Naive thymus-derived CD4-positive, alpha-beta T cell (primary cell): ENCODE data around the gene SRPK2. TPM values are rescaled to one million over a fixed set of nuclear protein-coding genes. Genes with fewer than 3 reads are reported as not detected.
"Not testable (repeated sequence)": the region's sequence is repeated elsewhere in the genome, so short reads cannot be mapped to it uniquely, and the experiment has no call there.

Experiments
- ATAC-seq: fragments of 150-1000 bp; cut with Tn5 transposase; 2 replicates; pipeline ENCODE4 v1.10.0; 2021; ENCODE audit warnings: mild to moderate bottlenecking, moderate library complexity
- CTCF ChIA-PET: fragments of 350-600 bp; sonication (Branson Sonifier 250); formaldehyde crosslinking; loops from one replicate; lab custom pipeline; 2021; ENCODE audit warnings: antibody characterized with exemption; lab: Charles Lee
- POLR2A ChIA-PET: fragments of 350-600 bp; sonication (Branson Sonifier 250); formaldehyde crosslinking; loops from one replicate; lab custom pipeline; 2021; ENCODE audit warnings: antibody characterized with exemption, inconsistent platforms; lab: Charles Lee
- DNase-seq, 9 donors: peaks; one replicate each; pipeline versions ENCODE4 v3.0.0 to v3.0.0-alpha.2; 2020 to 2022; ENCODE audit warnings: mixed read lengths in 1 of 9
- H3K27ac ChIP-seq: one replicate; pipeline ENCODE4 v1.7.0; 2013; ENCODE audit warnings: mild to moderate bottlenecking, low read depth, low read length, moderate library complexity
- H3K27me3 ChIP-seq, 2 donors: one replicate each; pipeline ENCODE4 v1.7.0; 2013; ENCODE audit warnings: low read length in 2 of 2, mild to moderate bottlenecking in 2 of 2, moderate library complexity in 2 of 2; ENCODE audit not compliant: control insufficient read depth in 2 of 2, insufficient read depth in 2 of 2
- H3K36me3 ChIP-seq, 3 experiments: 1 replicate in 2 of 3; 2 replicates in 1 of 3; pipeline ENCODE4 v1.7.0; 2013; ENCODE audit warnings: low read length in 3 of 3, mild to moderate bottlenecking in 3 of 3, moderate library complexity in 1 of 3; ENCODE audit not compliant: insufficient read depth in 3 of 3, control insufficient read depth in 2 of 3
- H3K4me1 ChIP-seq, 2 donors: one replicate each; pipeline ENCODE4 v1.7.0; 2013; ENCODE audit warnings: low read length in 2 of 2, mild to moderate bottlenecking in 2 of 2, moderate library complexity in 1 of 2; ENCODE audit not compliant: control insufficient read depth in 2 of 2, insufficient read depth in 2 of 2
- H3K4me3 ChIP-seq: 2 replicates; pipeline ENCODE4 v1.7.0; 2013; ENCODE audit warnings: mild to moderate bottlenecking, low read length
- H3K9me3 ChIP-seq, 3 experiments: 1 replicate in 2 of 3; 2 replicates in 1 of 3; pipeline ENCODE4 v1.7.0; 2013; ENCODE audit warnings: low read length in 3 of 3; ENCODE audit not compliant: control insufficient read depth in 2 of 3
- H3K27ac Mint-ChIP-seq, 9 donors: one replicate each; pipeline ENCODE4 v1.8.0; 2020 to 2022; ENCODE audit warnings: mixed read lengths in 9 of 9, mild to moderate bottlenecking in 8 of 9, moderate library complexity in 5 of 9, inconsistent platforms in 2 of 9
- H3K27me3 Mint-ChIP-seq, 5 donors: one replicate each; pipeline ENCODE4 v1.8.0; 2021 to 2022; ENCODE audit warnings: mixed read lengths in 5 of 5, mild to moderate bottlenecking in 1 of 5
- H3K36me3 Mint-ChIP-seq, 5 donors: one replicate each; pipeline ENCODE4 v1.8.0; 2020 to 2022; ENCODE audit warnings: mixed read lengths in 5 of 5, mild to moderate bottlenecking in 3 of 5, inconsistent platforms in 1 of 5
- H3K4me1 Mint-ChIP-seq, 7 donors: one replicate each; pipeline ENCODE4 v1.8.0; 2020 to 2022; ENCODE audit warnings: mixed read lengths in 7 of 7, mild to moderate bottlenecking in 3 of 7, inconsistent platforms in 1 of 7
- H3K4me3 Mint-ChIP-seq, 10 donors: one replicate each; pipeline ENCODE4 v1.8.0; 2020 to 2022; ENCODE audit warnings: mild to moderate bottlenecking in 10 of 10, mixed read lengths in 10 of 10, moderate library complexity in 6 of 10, inconsistent platforms in 2 of 10
- H3K9me3 Mint-ChIP-seq, 11 donors: one replicate each; pipeline ENCODE4 v1.8.0; 2020 to 2022; ENCODE audit warnings: mixed read lengths in 11 of 11, mild to moderate bottlenecking in 4 of 11, inconsistent platforms in 1 of 11, moderate library complexity in 1 of 11
- intact Hi-C, 2 donors: fragments of 100-400 bp; cut with micrococcal nuclease; formaldehyde crosslinking; loops; one replicate each; pipeline ENCODE4 v1.15.1; 2023
- polyA plus RNA-seq, 2 donors: library from polyadenylated mRNA; unstranded; fragments of 300-500 nt; fragmentation: Illumina TruSeq; gene quantifications; one replicate each; pipeline ENCODE4 v1.2.3, GENCODE V29; 2021
- total RNA-seq, 6 experiments: library from RNA in 5 of 6; stranded (reverse) in 5 of 6; gene quantifications; 1 replicate in 5 of 6; 2 replicates in 1 of 6; pipeline ENCODE4 v1.2.3 and lab custom pipeline; 2021 to 2026

The SRPK2 gene
- total and polyA plus RNA-seq, 7 experiments from 2014 or later = 40.2 to 56.7 (median 46.8) TPM

- Histone ChIP-seq H3K27me3 (no peaks in the 10 kb centered on the region), H3K27ac (no peak overlapping the region), H3K4me3 (no peak overlapping the region), H3K4me1 (peaks cover 8 to 9% of the 10 kb centered on the region in 2 donors), H3K9me3 (no peaks in the 10 kb centered on the region), H3K36me3 (no peaks in the 10 kb centered on the region)
- ATAC-seq (no peak), DNase-seq (no peak)
- peaks cover 0 to 15% (median 5%) of the 10 kb centered on the region in 11 donors for H3K9me3 Mint-ChIP-seq
- H3K27me3 Mint-ChIP-seq = no peaks in the 10 kb centered on the region
- H3K27ac Mint-ChIP-seq = peak overlapping the region in 5 of 9 donors; percentile 0 to 38 (median 16)
- POLR2A ChIA-PET = interaction anchor here (0.7 kb wide), 1 partner anchor 219 kb away, joined by 3 read pairs; no protein-coding TSS in a partner anchor
- CTCF ChIA-PET = no interaction called here
- intact Hi-C loops = no loop called here
- no peak overlapping the region for H3K4me3 Mint-ChIP-seq
- H3K36me3 Mint-ChIP-seq = peaks cover 0 to 24% (median 16%) of the 10 kb centered on the region in 5 donors
- peaks cover 26 to 85% (median 70%) of the 10 kb centered on the region in 7 donors for H3K4me1 Mint-ChIP-seq
These were observed 127.0 kb downstream of the SRPK2 start for GRCh38 chr7:105261689-105262088.

- peaks cover 24 to 82% (median 68%) of the 10 kb centered on the region in 7 donors for H3K4me1 Mint-ChIP-seq
- not testable (repeated sequence) for H3K27me3 Mint-ChIP-seq
These were observed 128.4 kb downstream of the SRPK2 start for GRCh38 chr7:105260201-105260871.

DNA sequence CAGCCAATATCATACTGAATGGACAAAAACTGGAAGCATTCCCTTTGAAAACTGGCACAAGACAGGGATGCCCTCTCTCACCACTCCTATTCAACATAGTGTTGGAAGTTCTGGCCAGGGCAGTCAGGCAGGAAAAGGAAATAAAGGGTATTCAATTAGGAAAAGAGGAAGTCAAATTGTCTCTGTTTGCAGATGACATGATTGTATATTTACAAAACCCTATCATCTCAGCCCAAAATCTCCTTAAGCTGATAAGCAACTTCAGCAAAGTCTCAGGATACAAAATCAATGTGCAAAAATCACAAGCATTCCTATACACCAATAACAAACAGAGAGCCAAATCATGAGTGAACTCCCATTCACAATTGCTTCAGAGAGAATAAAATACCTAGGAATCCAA is 129.8 kb downstream of the SRPK2 start:
- not testable (repeated sequence) for H3K27ac Mint-ChIP-seq

More at GRCh38 chr7:105260201-105260871, 128.4 kb downstream of the SRPK2 start:
- H3K4me1 ChIP-seq, H3K4me3 ChIP-seq, H3K27ac ChIP-seq, ATAC-seq, CTCF ChIA-PET, H3K27me3 ChIP-seq, DNase-seq, H3K36me3 ChIP-seq, intact Hi-C loops, POLR2A ChIA-PET, H3K9me3 ChIP-seq, H3K27ac Mint-ChIP-seq: not testable (repeated sequence)
- peaks cover 0 to 24% (median 20%) of the 10 kb centered on the region in 5 donors for H3K36me3 Mint-ChIP-seq
- H3K9me3 Mint-ChIP-seq = peaks cover 0 to 15% (median 5%) of the 10 kb centered on the region in 11 donors
- H3K4me3 Mint-ChIP-seq = peak overlapping the region in 2 of 10 donors; percentile 21

GRCh38 chr7:105257338-105257737 is 131.4 kb downstream of the SRPK2 start:
- Histone ChIP-seq H3K4me1 (peaks cover 0 to 5% of the 10 kb centered on the region in 2 donors), H3K36me3 (no peaks in the 10 kb centered on the region), H3K27me3 (no peaks in the 10 kb centered on the region), H3K4me3 (no peak overlapping the region), H3K9me3 (no peaks in the 10 kb centered on the region), H3K27ac (no peak overlapping the region)
- intact Hi-C loops = no loop called here
- ChIA-PET CTCF (no interaction called here), POLR2A (no interaction called here)
- Mint-ChIP-seq H3K9me3 (peaks cover 0 to 15% (median 5%) of the 10 kb centered on the region in 11 donors), H3K27me3 (no peaks in the 10 kb centered on the region), H3K4me1 (peaks cover 31 to 75% (median 56%) of the 10 kb centered on the region in 7 donors), H3K36me3 (peaks cover 0 to 25% (median 24%) of the 10 kb centered on the region in 5 donors), H3K4me3 (peak overlapping the region in 4 of 10 donors; percentile 5 to 62 (median 34)), H3K27ac (peak overlapping the region in 3 of 9 donors; percentile 16 to 36 (median 33))
- ATAC-seq (peak; percentile 32), DNase-seq (no peak)

More for the DNA sequence above, 129.8 kb downstream of the SRPK2 start:
- ATAC-seq, H3K36me3 ChIP-seq, H3K4me3 ChIP-seq, POLR2A ChIA-PET, CTCF ChIA-PET, H3K27me3 Mint-ChIP-seq, H3K9me3 ChIP-seq, DNase-seq, H3K27ac ChIP-seq, intact Hi-C loops, H3K27me3 ChIP-seq, H3K4me1 ChIP-seq: not testable (repeated sequence)
- peak overlapping the region in 2 of 10 donors; percentile 27 to 54 for H3K4me3 Mint-ChIP-seq
- H3K4me1 Mint-ChIP-seq = peaks cover 20 to 76% (median 58%) of the 10 kb centered on the region in 7 donors
- H3K9me3 Mint-ChIP-seq = peaks cover 0 to 15% (median 5%) of the 10 kb centered on the region in 11 donors
- H3K36me3 Mint-ChIP-seq = peaks cover 0 to 24% (median 23%) of the 10 kb centered on the region in 5 donors

DNA sequence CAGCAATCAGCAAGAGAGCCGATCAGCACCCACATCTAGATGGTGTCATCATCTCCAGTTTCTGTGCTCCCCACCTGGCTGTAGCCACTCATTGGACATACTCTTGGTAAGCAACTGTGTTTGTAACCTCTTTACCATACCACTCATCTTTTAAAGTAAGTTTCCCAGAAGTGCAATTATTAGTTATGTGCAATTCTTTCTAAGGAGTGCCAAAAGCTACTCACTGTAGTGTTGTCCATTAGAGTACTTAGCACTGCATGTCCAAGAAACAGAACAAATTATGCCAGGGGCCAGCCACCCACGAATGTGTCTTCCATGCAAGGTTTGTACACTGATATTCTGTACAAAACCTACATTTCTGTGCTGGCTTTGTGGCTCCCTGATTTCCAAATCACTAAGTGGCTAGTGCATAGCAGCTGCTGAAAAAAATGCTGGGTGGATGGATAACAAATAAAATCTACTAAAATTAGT is 131.9 kb downstream of the SRPK2 start:
- ChIA-PET POLR2A (no interaction called here), CTCF (no interaction called here)
- peaks cover 0 to 5% of the 10 kb centered on the region in 2 donors for H3K4me1 ChIP-seq
- no peaks in the 10 kb centered on the region for H3K27me3 Mint-ChIP-seq
- no peak overlapping the region for H3K4me3 ChIP-seq
- peak overlapping the region in 1 of 9 donors; percentile 33 for H3K27ac Mint-ChIP-seq
- intact Hi-C loops = no loop called here
- DNase-seq (no peak), ATAC-seq (no peak)
- no peaks in the 10 kb centered on the region for H3K36me3 ChIP-seq
- H3K9me3 Mint-ChIP-seq = peaks cover 0 to 15% (median 5%) of the 10 kb centered on the region in 11 donors
- peaks cover 0 to 25% (median 24%) of the 10 kb centered on the region in 5 donors for H3K36me3 Mint-ChIP-seq
- H3K27ac ChIP-seq = no peak overlapping the region
- H3K9me3 ChIP-seq = no peaks in the 10 kb centered on the region
- peaks cover 32 to 75% (median 59%) of the 10 kb centered on the region in 7 donors for H3K4me1 Mint-ChIP-seq
- H3K4me3 Mint-ChIP-seq = peak overlapping the region in 2 of 10 donors; percentile 12 to 62
- no peaks in the 10 kb centered on the region for H3K27me3 ChIP-seq

- Histone ChIP-seq H3K36me3 (no peaks in the 10 kb centered on the region), H3K4me3 (no peak overlapping the region), H3K4me1 (no peaks in the 10 kb centered on the region), H3K27ac (no peak overlapping the region), H3K27me3 (no peaks in the 10 kb centered on the region), H3K9me3 (no peaks in the 10 kb centered on the region)
- peaks cover 22 to 55% (median 44%) of the 10 kb centered on the region in 7 donors for H3K4me1 Mint-ChIP-seq
- CTCF ChIA-PET = no interaction called here
- no peaks in the 10 kb centered on the region for H3K9me3 Mint-ChIP-seq
- DNase-seq (no peak), ATAC-seq (no peak)
- intact Hi-C loops = no loop called here
- peaks cover 0 to 13% (median 0%) of the 10 kb centered on the region in 5 donors for H3K36me3 Mint-ChIP-seq
- POLR2A ChIA-PET = interaction anchor here (0.6 kb wide), 1 partner anchor 33 kb away, joined by 3 read pairs; no protein-coding TSS in a partner anchor
- no peak overlapping the region for H3K4me3 Mint-ChIP-seq
- H3K27me3 Mint-ChIP-seq = no peaks in the 10 kb centered on the region
- H3K27ac Mint-ChIP-seq = peak overlapping the region in 3 of 9 donors; percentile 7 to 45 (median 12)
These were observed 138.0 kb downstream of the SRPK2 start for GRCh38 chr7:105250706-105251105.
